Measurements from ENCODE around the gene SETD2. TPM values are rescaled to one million over a fixed set of nuclear protein-coding genes. Genes with fewer than 3 reads are reported as not detected.
"Not testable (repeated sequence)": the region's sequence is repeated elsewhere in the genome, so short reads cannot be mapped to it uniquely, and the experiment has no call there.

SETD2 gene
- total and polyA plus RNA-seq, 2 experiments from 2014 or later = 16.7 to 45.2 TPM

DNA sequence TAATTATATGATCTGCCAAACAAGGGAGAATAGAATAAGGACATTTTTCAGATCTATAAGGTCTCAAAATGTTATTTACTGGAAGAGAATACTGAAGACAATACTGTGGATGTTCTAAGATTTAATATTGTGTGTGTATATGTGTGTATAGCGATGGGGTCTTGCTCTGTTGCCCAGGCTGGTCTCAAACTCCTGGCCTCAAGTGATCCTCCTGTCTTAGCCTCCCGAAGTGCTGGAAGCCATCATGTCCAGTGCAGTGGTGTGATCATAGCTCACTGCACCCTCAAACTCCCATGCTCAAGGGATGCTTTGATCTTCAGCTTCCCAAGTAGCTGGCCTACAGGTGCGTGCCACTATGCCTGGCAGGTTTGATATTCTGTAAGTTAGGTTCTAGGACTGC, 93.1 kb downstream of the SETD2 start:
- peaks cover 2% of the 10 kb centered on the region for H3K27me3 Mint-ChIP-seq (ENCODE audit: insufficient read depth, low read depth, poor library complexity)
- no peaks in the 10 kb centered on the region for H3K9me2 ChIP-seq (ENCODE audit: insufficient read depth)
- no peaks in the 10 kb centered on the region for H3K9me3 Mint-ChIP-seq
- H3K4me1 Mint-ChIP-seq = peaks cover 2% of the 10 kb centered on the region
- H2AFZ ChIP-seq = no peak overlapping the region
- H3K27ac Mint-ChIP-seq = no peak overlapping the region
- H4K20me1 ChIP-seq (replicated peaks; ENCODE audit: insufficient read depth) = peaks cover 13% of the 10 kb centered on the region; the same call in 1 of the 2 replicates
- no peaks in the 10 kb centered on the region for H3K27me3 ChIP-seq (ENCODE audit: insufficient read depth)
- peaks cover 60% of the 10 kb centered on the region for H3K79me2 ChIP-seq (replicated peaks; ENCODE audit: insufficient read depth)
- H3K4me2 ChIP-seq = no peak overlapping the region
- peaks cover 13% of the 10 kb centered on the region; the same call in 1 of the 2 replicates for H3K36me3 ChIP-seq (ENCODE audit: insufficient read depth)
- H3K27ac ChIP-seq (ENCODE audit: low read depth) = no peak overlapping the region
- no peak overlapping the region for H3K4me3 Mint-ChIP-seq
- H3K4me1 ChIP-seq (ENCODE audit: insufficient read depth) = no peaks in the 10 kb centered on the region
- ATAC-seq (no peak), DNase-seq (ENCODE audit: low spot score) (no peak)
- peaks cover 8% of the 10 kb centered on the region; the same call in 2 of the 3 replicates for H3K36me3 Mint-ChIP-seq (ENCODE audit: low read depth)
- TF ChIP-seq, protein P1, sequence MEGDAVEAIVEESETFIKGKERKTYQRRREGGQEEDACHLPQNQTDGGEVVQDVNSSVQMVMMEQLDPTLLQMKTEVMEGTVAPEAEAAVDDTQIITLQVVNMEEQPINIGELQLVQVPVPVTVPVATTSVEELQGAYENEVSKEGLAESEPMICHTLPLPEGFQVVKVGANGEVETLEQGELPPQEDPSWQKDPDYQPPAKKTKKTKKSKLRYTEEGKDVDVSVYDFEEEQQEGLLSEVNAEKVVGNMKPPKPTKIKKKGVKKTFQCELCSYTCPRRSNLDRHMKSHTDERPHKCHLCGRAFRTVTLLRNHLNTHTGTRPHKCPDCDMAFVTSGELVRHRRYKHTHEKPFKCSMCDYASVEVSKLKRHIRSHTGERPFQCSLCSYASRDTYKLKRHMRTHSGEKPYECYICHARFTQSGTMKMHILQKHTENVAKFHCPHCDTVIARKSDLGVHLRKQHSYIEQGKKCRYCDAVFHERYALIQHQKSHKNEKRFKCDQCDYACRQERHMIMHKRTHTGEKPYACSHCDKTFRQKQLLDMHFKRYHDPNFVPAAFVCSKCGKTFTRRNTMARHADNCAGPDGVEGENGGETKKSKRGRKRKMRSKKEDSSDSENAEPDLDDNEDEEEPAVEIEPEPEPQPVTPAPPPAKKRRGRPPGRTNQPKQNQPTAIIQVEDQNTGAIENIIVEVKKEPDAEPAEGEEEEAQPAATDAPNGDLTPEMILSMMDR (conservative IDR thresholded peaks at IDR 0.05; ENCODE audit: low read depth in 2 of 2) = no peak
- TF ChIP-seq ZNF114 (CRISPR knock-in tag; IDR thresholded peaks at IDR 0.05) = no peak
- TF ChIP-seq, protein P2, sequence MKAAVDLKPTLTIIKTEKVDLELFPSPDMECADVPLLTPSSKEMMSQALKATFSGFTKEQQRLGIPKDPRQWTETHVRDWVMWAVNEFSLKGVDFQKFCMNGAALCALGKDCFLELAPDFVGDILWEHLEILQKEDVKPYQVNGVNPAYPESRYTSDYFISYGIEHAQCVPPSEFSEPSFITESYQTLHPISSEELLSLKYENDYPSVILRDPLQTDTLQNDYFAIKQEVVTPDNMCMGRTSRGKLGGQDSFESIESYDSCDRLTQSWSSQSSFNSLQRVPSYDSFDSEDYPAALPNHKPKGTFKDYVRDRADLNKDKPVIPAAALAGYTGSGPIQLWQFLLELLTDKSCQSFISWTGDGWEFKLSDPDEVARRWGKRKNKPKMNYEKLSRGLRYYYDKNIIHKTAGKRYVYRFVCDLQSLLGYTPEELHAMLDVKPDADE (IDR thresholded peaks at IDR 0.05) = no peak
- TF ChIP-seq CREB1 (CRISPR knock-in tag; IDR thresholded peaks at IDR 0.05; ENCODE audit: low read depth) = no peak
- no peak for TF ChIP-seq EZH2phosphoT487 (IDR thresholded peaks at IDR 0.05; ENCODE audit: unreplicated experiment)
- TF ChIP-seq STAT1 (IDR thresholded peaks at IDR 0.05; ENCODE audit: unreplicated experiment) = no peak
- TF ChIP-seq, protein P3, sequence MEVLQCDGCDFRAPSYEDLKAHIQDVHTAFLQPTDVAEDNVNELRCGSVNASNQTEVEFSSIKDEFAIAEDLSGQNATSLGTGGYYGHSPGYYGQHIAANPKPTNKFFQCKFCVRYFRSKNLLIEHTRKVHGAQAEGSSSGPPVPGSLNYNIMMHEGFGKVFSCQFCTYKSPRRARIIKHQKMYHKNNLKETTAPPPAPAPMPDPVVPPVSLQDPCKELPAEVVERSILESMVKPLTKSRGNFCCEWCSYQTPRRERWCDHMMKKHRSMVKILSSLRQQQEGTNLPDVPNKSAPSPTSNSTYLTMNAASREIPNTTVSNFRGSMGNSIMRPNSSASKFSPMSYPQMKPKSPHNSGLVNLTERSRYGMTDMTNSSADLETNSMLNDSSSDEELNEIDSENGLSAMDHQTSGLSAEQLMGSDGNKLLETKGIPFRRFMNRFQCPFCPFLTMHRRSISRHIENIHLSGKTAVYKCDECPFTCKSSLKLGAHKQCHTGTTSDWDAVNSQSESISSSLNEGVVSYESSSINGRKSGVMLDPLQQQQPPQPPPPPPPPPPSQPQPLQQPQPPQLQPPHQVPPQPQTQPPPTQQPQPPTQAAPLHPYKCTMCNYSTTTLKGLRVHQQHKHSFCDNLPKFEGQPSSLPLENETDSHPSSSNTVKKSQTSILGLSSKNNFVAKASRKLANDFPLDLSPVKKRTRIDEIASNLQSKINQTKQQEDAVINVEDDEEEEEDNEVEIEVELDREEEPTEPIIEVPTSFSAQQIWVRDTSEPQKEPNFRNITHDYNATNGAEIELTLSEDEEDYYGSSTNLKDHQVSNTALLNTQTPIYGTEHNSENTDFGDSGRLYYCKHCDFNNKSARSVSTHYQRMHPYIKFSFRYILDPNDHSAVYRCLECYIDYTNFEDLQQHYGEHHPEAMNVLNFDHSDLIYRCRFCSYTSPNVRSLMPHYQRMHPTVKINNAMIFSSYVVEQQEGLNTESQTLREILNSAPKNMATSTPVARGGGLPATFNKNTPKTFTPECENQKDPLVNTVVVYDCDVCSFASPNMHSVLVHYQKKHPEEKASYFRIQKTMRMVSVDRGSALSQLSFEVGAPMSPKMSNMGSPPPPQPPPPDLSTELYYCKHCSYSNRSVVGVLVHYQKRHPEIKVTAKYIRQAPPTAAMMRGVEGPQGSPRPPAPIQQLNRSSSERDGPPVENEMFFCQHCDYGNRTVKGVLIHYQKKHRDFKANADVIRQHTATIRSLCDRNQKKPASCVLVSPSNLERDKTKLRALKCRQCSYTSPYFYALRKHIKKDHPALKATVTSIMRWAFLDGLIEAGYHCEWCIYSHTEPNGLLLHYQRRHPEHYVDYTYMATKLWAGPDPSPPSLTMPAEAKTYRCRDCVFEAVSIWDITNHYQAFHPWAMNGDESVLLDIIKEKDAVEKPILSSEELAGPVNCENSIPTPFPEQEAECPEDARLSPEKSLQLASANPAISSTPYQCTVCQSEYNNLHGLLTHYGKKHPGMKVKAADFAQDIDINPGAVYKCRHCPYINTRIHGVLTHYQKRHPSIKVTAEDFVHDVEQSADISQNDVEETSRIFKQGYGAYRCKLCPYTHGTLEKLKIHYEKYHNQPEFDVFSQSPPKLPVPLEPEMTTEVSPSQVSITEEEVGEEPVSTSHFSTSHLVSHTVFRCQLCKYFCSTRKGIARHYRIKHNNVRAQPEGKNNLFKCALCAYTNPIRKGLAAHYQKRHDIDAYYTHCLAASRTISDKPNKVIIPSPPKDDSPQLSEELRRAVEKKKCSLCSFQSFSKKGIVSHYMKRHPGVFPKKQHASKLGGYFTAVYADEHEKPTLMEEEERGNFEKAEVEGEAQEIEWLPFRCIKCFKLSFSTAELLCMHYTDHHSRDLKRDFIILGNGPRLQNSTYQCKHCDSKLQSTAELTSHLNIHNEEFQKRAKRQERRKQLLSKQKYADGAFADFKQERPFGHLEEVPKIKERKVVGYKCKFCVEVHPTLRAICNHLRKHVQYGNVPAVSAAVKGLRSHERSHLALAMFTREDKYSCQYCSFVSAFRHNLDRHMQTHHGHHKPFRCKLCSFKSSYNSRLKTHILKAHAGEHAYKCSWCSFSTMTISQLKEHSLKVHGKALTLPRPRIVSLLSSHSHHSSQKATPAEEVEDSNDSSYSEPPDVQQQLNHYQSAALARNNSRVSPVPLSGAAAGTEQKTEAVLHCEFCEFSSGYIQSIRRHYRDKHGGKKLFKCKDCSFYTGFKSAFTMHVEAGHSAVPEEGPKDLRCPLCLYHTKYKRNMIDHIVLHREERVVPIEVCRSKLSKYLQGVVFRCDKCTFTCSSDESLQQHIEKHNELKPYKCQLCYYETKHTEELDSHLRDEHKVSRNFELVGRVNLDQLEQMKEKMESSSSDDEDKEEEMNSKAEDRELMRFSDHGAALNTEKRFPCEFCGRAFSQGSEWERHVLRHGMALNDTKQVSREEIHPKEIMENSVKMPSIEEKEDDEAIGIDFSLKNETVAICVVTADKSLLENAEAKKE (CRISPR knock-in tag; IDR thresholded peaks at IDR 0.05) = no peak
- TF ChIP-seq ZNF331 (CRISPR knock-in tag; IDR thresholded peaks at IDR 0.05; ENCODE audit: low read depth) = no peak
- 0 out of 2 replicates have a peak, but pooled peaks cover 3% of the 10 kb centered on the region for H3F3A ChIP-seq (replicated peaks; ENCODE audit: low read depth)
- no peak overlapping the region for H3K4me3 ChIP-seq

DNA sequence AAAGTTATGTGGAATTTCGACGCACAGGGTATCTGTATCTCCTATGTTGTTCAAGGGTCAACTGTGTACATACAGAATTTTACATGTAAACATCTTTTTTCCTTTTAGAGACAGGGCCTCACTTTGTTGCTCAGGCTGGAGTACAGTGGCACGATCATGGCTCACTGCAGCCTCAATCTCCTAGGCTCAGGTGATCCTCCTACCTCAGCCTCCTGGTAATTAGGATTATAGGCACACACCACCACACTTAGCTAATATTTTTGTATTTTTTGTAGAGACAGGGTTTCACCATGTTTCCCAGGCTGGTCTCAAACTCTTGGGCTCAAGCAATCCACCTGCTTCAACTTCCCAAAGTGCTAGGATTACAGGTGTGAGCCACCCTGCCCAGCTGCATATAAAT, 97.7 kb downstream of the SETD2 start:
- not testable (repeated sequence) for ATAC-seq

More for the DNA sequence above, 97.7 kb downstream of the SETD2 start:
- H4K20me1 ChIP-seq (replicated peaks; ENCODE audit: insufficient read depth) = peaks cover 12% of the 10 kb centered on the region; the same call in 1 of the 2 replicates
- H3K27ac Mint-ChIP-seq; H3K4me1 Mint-ChIP-seq; H3K4me3 Mint-ChIP-seq; H3K4me2 ChIP-seq; H3K4me3 ChIP-seq; H3K27me3 ChIP-seq (ENCODE audit: insufficient read depth); H2AFZ ChIP-seq; H3K9me3 Mint-ChIP-seq; H3K27ac ChIP-seq (ENCODE audit: low read depth); H3K36me3 ChIP-seq (ENCODE audit: insufficient read depth); DNase-seq (ENCODE audit: low spot score); H3F3A ChIP-seq (replicated peaks; ENCODE audit: low read depth); H3K9me2 ChIP-seq (ENCODE audit: insufficient read depth); H3K27me3 Mint-ChIP-seq (ENCODE audit: insufficient read depth, low read depth, poor library complexity); H3K4me1 ChIP-seq (ENCODE audit: insufficient read depth): not testable (repeated sequence)
- peaks cover 19% of the 10 kb centered on the region; the same call in 2 of the 3 replicates for H3K36me3 Mint-ChIP-seq (ENCODE audit: low read depth)
- H3K79me2 ChIP-seq (replicated peaks; ENCODE audit: insufficient read depth) = peaks cover 18% of the 10 kb centered on the region

Data from GM23338 (cell line).